HepG2 (cell line): ENCODE results near the gene FAM117A. TPM values are rescaled to one million over a fixed set of nuclear protein-coding genes. Genes with fewer than 3 reads are reported as not detected.

Experiments
- MZF1 ChIP-seq: sonication (generic); formaldehyde crosslinking; IDR thresholded peaks from 2 replicates; pipeline ENCODE4 v1.8.1; 2023; ENCODE audit warnings: mild to moderate bottlenecking, missing genetic modification reagents, borderline replicate concordance
- POGK ChIP-seq: sonication (generic); formaldehyde crosslinking; conservative IDR thresholded peaks from 2 replicates; pipeline ENCODE4 v1.8.0; 2022; ENCODE audit warnings: mild to moderate bottlenecking, moderate library complexity, missing genetic modification reagents
- RFX1 ChIP-seq: fragments of 450-650 bp; IDR thresholded peaks from 2 replicates; pipeline ENCODE4 v1.6.1; 2017
- ZNF629 ChIP-seq: sonication (generic); formaldehyde crosslinking; conservative IDR thresholded peaks from 2 replicates; pipeline ENCODE4 v1.5.0; 2020; ENCODE audit warnings: missing genetic modification reagents
- polyA plus RNA-seq, 8 experiments: library from polyadenylated mRNA; depleted of rRNA in 3 of 8; stranded (reverse) in 7 of 8; unstranded in 1 of 8; fragments of >200 nt; fragmentation: Illumina TruSeq in 4 of 8; extraction: Trizol in 4 of 8; gene quantifications; 2 replicates each; pipeline versions ENCODE4 v1.2.1 to v1.2.3, GENCODE V29; 2011 to 2016; ENCODE audit warnings: low read depth in 4 of 8, missing spikeins in 1 of 8, mixed read lengths in 1 of 8; ENCODE audit not compliant: insufficient read depth in 1 of 8
- total RNA-seq, 5 experiments: library from RNA; depleted of rRNA; stranded (reverse); fragments of >200 nt; fragmentation: Illumina TruSeq; extraction: Trizol; gene quantifications; 2 replicates each; pipeline ENCODE4 v1.2.3, GENCODE V29; 2016; ENCODE audit warnings: low read depth in 1 of 5
- TF ChIP-seq, protein P1 (sequence below): sonication (generic); formaldehyde crosslinking; IDR thresholded peaks from 2 replicates; pipeline ENCODE4 v1.5.0; 2020; ENCODE audit warnings: mild to moderate bottlenecking, missing genetic modification reagents, borderline replicate concordance
- TF ChIP-seq, protein P2 (sequence below), 2 experiments: sonication (generic) in 1 of 2; formaldehyde crosslinking in 1 of 2; IDR thresholded peaks; 2 replicates each; pipeline versions ENCODE4 v1.6.1 to v1.9.0; 2014 to 2022; ENCODE audit warnings: antibody characterized with exemption in 1 of 2, borderline replicate concordance in 1 of 2, inconsistent platforms in 1 of 2, low read depth in 1 of 2, missing genetic modification reagents in 1 of 2

FAM117A gene
- total and polyA plus RNA-seq, 2 of the 13 experiments (the other 11 are each of a cell fraction or from before 2014, with no cell fraction given), result 12.1 to 19.8 TPM

GRCh38 chr17:49752508-49752907 lies 11.4 kb downstream of the FAM117A start (continued):
- no peak for TF ChIP-seq POGK (CRISPR knock-in tag)
- TF ChIP-seq MZF1 (CRISPR knock-in tag), result no peak
- TF ChIP-seq, protein P1, sequence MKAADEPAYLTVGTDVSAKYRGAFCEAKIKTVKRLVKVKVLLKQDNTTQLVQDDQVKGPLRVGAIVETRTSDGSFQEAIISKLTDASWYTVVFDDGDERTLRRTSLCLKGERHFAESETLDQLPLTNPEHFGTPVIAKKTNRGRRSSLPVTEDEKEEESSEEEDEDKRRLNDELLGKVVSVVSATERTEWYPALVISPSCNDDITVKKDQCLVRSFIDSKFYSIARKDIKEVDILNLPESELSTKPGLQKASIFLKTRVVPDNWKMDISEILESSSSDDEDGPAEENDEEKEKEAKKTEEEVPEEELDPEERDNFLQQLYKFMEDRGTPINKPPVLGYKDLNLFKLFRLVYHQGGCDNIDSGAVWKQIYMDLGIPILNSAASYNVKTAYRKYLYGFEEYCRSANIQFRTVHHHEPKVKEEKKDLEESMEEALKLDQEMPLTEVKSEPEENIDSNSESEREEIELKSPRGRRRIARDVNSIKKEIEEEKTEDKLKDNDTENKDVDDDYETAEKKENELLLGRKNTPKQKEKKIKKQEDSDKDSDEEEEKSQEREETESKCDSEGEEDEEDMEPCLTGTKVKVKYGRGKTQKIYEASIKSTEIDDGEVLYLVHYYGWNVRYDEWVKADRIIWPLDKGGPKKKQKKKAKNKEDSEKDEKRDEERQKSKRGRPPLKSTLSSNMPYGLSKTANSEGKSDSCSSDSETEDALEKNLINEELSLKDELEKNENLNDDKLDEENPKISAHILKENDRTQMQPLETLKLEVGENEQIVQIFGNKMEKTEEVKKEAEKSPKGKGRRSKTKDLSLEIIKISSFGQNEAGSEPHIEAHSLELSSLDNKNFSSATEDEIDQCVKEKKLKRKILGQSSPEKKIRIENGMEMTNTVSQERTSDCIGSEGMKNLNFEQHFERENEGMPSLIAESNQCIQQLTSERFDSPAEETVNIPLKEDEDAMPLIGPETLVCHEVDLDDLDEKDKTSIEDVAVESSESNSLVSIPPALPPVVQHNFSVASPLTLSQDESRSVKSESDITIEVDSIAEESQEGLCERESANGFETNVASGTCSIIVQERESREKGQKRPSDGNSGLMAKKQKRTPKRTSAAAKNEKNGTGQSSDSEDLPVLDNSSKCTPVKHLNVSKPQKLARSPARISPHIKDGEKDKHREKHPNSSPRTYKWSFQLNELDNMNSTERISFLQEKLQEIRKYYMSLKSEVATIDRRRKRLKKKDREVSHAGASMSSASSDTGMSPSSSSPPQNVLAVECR (CRISPR knock-in tag), result no peak
- TF ChIP-seq, protein P2, sequence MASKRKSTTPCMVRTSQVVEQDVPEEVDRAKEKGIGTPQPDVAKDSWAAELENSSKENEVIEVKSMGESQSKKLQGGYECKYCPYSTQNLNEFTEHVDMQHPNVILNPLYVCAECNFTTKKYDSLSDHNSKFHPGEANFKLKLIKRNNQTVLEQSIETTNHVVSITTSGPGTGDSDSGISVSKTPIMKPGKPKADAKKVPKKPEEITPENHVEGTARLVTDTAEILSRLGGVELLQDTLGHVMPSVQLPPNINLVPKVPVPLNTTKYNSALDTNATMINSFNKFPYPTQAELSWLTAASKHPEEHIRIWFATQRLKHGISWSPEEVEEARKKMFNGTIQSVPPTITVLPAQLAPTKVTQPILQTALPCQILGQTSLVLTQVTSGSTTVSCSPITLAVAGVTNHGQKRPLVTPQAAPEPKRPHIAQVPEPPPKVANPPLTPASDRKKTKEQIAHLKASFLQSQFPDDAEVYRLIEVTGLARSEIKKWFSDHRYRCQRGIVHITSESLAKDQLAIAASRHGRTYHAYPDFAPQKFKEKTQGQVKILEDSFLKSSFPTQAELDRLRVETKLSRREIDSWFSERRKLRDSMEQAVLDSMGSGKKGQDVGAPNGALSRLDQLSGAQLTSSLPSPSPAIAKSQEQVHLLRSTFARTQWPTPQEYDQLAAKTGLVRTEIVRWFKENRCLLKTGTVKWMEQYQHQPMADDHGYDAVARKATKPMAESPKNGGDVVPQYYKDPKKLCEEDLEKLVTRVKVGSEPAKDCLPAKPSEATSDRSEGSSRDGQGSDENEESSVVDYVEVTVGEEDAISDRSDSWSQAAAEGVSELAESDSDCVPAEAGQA (IDR thresholded peaks at IDR 0.05; ENCODE audit: low read depth), result no peak
- TF ChIP-seq, protein P2 (CRISPR knock-in tag; IDR thresholded peaks at IDR 0.05; ENCODE audit: borderline replicate concordance), result no peak
- TF ChIP-seq RFX1, result no peak
- no peak for TF ChIP-seq ZNF629
